ENCODE results near the gene HTR4.
A peak's percentile ranks its signal among the peaks of the same experiment; 100 is the strongest.
"Not testable (repeated sequence)": the region's sequence is repeated elsewhere in the genome, so short reads cannot be mapped to it uniquely, and the experiment has no call there.

The HTR4 gene

GRCh38 chr5:148474025-148474511 lies 180.3 kb downstream of the HTR4 start:
- no peak for DNase-seq (ENCODE audit: low spot score)

DNA sequence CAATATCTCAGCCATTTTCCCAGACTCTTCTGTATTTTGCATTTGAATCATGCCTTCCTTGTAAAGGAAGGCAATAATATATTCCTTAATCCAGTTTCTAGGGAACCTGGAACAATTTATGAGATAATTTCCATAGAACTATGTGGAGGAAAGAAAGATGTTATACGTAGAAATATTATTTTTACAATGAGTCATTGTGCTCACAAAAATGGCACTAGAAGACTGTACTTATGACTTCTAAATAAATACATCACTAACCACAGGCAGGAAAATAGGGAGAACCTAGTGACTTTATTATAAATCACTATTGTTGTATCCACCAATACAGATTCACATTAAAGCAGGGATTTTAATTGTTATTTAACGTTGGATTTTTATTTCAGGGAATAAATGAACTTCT lies 182.9 kb downstream of the HTR4 start:
- DNase-seq (ENCODE audit: low spot score) = no peak

GRCh38 chr5:148469501-148469935 lies 184.8 kb downstream of the HTR4 start:
- no peak for DNase-seq (ENCODE audit: low spot score)

DNA sequence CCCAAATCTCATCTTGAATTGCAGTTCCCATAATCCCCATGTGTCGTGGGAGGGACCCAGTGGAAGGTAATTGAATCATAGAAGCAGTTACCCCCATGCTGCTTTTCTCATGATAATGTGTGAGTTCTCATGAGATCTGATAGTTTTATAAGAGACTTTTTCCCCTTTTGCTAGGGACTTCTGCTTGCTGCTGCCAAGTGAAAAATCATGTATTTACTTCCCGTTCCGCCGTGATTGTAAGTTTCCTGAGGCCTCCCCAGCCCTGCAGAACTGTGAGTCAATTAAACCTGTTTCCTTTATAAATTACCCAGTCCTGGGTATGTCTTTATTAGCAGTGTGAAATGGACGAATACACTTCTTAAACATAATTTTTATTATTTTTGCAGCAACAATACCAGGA lies 185.6 kb downstream of the HTR4 start:
- DNase-seq (ENCODE audit: low spot score) = not testable (repeated sequence)

- DNase-seq (ENCODE audit: low spot score) = no peak
Measured at GRCh38 chr5:148467958-148468357, 186.4 kb downstream of the HTR4 start.

GRCh38 chr5:148466236-148466580 lies 188.1 kb downstream of the HTR4 start:
- DNase-seq (ENCODE audit: low spot score) = no peak

DNA sequence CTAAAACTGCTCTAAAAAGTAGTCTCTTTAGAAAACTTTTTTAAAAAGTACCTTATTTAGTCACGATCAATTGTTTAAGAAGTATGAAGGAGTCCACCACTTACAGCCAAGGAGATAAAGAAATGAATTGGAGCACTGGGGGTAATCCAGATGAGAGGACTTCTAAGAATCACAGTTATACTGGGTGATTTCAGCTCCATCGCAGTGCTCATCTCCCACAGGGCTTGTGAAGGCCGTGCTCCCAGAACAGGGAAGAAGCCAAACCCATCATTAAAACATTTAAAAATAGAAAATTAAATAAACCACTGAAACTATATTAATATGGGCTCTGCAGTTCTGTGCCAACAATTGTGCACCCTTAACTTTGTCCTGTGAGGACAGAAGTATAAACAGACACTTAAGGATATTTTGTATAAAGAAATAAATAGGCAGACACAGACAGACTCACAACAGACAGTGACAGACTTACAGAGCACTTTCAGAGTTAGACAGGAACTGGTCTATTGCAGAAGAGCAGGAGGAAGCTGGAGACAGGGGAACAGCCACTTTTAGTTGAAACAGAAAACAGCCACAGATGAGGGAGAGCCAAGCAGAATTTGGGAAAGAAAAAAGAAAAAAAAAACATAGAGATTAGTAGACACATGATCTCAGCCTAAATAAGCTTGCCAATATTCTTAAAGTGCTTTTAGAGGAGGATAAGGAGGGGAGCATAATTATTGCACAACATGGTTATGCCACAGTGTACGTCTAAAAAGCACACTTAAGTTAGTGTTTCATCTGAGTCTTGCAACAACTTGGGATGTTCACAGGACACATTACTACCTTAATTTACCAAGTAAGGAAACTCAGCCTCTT lies 188.7 kb downstream of the HTR4 start:
- no peak for DNase-seq (ENCODE audit: low spot score)

DNA sequence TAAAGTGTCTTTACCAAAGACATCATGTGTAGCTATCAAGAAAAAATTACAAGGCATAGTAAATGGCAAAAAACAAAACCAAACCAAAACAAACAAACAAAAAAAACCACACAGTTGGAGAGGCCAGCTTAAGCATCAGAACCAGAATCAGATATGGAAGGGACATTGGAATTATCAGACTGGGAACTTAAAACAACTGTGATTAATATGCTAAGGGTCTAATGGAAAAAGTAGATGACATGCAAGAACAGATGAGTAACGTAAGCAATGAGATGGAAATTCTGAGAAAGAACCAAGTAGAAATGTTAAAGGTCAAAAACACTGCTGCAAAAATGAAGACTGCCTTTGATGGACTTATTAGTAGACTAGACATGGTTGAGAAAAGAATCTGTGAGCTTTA lies 194.7 kb downstream of the HTR4 start:
- DNase-seq (ENCODE audit: low spot score) = no peak

DNA sequence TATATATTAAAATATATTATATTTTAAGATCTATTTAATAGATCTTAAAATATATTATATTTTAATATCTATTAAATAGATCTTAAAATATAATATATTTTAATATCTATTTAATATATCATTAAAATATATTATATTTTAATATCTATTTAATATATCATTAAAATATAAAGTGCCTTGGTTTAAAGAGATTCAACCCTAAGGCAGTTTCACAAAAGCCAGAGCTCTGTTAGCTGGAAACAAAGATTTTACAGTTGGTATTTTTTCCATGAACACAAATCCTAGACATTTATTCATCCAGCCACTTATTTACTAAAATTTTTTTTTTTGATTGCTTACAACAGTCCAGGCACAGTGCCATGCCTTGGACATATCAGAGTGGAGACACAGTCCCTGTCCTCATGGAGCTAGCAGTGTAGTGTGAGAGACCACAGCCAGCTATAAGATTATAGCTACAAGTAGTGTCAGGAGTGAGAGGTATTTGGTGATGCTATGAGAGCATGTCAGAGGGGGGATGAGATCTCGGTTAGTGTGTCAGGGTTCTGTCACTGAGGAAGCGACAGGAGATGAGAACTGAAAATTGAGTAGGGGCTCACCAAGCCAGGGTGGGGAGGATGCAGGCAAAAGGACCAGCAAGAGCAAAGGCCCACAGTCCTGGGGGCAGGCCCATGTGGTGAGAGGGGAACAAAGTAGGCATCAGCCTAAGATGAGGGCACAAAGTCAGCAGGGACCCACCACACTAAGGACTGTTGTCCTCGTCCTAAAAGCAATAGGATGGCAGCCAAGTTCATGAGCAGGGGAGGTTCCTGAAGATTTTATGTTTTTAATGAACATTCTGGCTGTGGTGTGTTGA lies 196.1 kb downstream of the HTR4 start:
- DNase-seq (ENCODE audit: low spot score) = no peak

GRCh38 chr5:148457183-148457620 lies 197.1 kb downstream of the HTR4 start:
- DNase-seq (ENCODE audit: low spot score) = peak; percentile 27

- no peak for DNase-seq (ENCODE audit: low spot score)
Measured at GRCh38 chr5:148455185-148455584, 199.1 kb downstream of the HTR4 start.

DNA sequence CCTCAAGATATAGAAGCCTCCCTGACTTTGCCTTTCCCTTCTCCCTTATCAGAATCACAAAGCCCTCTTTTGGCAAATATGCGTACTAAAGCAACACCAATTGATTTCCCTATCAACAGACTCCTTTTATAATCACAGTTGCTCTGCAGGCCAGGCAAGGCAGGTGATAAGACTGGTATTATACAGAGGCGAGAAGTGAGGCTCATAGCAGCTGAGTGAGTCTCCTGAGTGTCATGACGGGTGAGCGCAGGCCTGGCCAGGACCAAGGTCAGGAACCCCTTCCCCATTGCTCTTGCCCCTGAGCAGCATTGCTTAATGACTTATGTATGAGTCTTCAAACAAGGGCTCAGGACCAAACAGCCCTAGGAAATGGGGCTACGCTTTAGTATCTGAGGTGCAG lies 199.8 kb downstream of the HTR4 start:
- no peak for DNase-seq (ENCODE audit: low spot score)

- no peak for DNase-seq (ENCODE audit: low spot score)
Measured at GRCh38 chr5:148452499-148453193, 201.7 kb downstream of the HTR4 start.

GRCh38 chr5:148446611-148447010 lies 207.7 kb downstream of the HTR4 start:
- no peak for DNase-seq (ENCODE audit: low spot score)

- no peak for DNase-seq (ENCODE audit: low spot score)
Measured at GRCh38 chr5:148445578-148445977, 208.7 kb downstream of the HTR4 start.

- DNase-seq (ENCODE audit: low spot score) = peak; percentile 75
Measured at GRCh38 chr5:148443998-148444397, 210.3 kb downstream of the HTR4 start.

- DNase-seq (ENCODE audit: low spot score) = no peak
Measured at GRCh38 chr5:148443241-148443640, 211.1 kb downstream of the HTR4 start.

DNA sequence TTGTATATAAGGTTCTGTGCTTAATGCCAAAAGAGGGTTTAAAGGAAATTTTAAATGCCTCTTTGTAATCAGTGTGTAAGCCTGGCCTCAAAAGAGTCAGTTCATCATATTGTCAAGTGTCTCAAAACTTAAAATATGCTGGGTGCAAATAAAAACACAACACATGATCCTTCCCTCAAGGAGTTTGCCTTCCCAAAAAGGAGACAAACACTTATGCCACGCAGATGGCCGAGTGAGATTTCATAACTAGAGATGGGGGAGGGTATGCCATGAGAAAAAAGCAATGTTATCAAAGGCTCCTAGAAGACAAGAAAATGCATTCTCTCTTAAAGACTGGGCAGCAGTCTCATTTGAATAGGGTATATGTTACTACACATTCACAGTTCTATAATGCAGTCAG lies 215.4 kb downstream of the HTR4 start:
- DNase-seq (ENCODE audit: low spot score) = no peak

DNA sequence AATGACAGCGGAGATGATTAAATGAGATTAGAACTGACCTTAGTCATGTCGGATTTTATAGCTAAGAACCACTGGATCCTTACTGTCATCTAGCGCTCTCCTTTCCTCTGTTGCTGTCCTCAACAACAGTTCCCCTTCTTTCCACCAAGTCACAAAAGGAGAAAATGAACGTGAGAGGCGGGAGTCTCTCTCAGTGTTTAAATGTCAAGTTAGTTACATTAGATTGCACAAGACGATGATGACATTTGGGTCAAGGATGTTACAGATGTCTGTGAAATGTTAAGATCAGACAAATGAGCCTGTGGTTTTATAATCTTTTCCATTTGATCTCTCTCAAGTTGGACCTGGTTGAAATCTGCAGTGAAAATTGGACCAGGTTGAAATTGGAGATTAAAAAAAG lies 217.1 kb downstream of the HTR4 start:
- no peak for DNase-seq (ENCODE audit: low spot score)

DNA sequence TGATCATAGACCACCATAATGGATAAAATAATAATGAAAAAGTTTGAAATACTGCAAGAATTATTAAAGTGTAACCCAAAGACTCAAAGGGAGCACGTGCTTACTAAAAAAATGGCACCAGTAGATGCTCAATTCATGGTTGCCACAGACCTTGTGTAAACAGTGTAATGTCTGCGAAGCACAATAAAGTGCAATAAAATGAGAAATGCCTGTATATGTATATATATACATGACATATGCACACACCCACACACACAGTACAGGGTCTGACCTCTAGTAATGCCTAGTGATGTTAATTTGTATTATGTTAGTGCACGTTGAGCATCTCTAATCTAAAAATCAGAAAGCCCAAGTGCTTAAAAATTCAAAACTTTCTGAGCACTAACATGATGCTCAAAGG lies 218.3 kb downstream of the HTR4 start:
- no peak for DNase-seq (ENCODE audit: low spot score)

DNA sequence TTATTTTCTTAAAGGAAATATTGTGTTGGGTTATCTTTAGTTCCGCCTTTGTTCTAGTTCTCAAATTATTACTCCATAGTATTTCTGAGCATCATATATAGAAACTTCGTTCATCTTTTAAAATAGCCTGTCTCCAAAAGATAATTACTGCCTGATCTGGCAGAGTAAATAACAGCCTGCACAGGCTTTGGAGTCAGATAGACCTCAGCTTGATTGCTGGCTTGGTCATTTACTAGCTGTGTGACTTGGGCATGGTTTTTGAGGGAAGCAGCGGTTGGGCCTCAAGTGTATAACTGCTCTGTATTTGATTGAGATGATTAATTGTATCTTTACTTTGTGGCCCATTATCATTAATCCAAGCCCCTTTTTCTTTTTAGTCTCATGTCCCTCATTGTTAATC lies 220.5 kb downstream of the HTR4 start:
- no peak for DNase-seq (ENCODE audit: low spot score)

All from hematopoietic multipotent progenitor cell treated with erythropoietin and hydrocortisone succinate and interleukin-3 and kit ligand, for 17 days (in vitro differentiated cells).